Mucosa of gallbladder (tissue), 1 donor: ENCODE measurements around the gene RPL3. TPM values are rescaled to one million over a fixed set of nuclear protein-coding genes. Genes with fewer than 3 reads are reported as not detected.
A peak's percentile ranks its signal among the peaks of the same experiment; 100 is the strongest.
"Not testable (repeated sequence)": the region's sequence is repeated elsewhere in the genome, so short reads cannot be mapped to it uniquely, and the experiment has no call there.

ENCODE experiments used
- DNase-seq: peaks from one replicate; pipeline ENCODE4 v3.0.0-alpha.2; 2020; ENCODE audit warnings: low spot score
- total RNA-seq: library from RNA; stranded (reverse); gene quantifications from one replicate; pipeline ENCODE4 v1.2.1, GENCODE V29; 2021
- donor health status: DM: no; HTN: no; CAD: no.

RPL3 gene
- total RNA-seq, 1 donor from 2014 or later = 1,535 TPM

DNA sequence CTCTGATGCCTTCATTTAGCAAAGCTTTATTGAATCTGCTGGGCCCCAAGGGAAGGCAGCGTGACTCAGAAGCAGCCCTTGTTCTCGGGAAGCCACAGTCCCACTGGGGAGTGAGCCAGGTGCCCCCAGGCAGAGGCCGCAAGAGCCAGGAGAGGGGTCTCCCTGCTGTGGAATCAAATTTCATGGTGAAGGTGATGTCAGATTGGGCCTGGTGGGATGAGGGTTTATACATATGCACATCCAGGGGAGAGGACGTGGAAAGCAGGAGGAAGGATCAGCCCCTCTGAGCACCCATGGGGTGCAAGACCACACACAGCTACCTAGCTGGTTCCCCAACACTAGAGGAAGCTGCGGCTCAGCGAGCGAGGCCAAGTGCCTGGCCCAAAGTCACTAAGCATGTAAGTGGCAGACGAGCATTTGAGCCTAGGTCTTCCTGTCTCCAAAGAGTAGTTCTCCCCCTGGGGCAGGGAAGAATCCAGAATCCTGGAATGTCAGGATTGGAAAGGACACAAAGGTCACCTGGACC lies 32.3 kb upstream of the RPL3 start:
- DNase-seq = no peak

DNA sequence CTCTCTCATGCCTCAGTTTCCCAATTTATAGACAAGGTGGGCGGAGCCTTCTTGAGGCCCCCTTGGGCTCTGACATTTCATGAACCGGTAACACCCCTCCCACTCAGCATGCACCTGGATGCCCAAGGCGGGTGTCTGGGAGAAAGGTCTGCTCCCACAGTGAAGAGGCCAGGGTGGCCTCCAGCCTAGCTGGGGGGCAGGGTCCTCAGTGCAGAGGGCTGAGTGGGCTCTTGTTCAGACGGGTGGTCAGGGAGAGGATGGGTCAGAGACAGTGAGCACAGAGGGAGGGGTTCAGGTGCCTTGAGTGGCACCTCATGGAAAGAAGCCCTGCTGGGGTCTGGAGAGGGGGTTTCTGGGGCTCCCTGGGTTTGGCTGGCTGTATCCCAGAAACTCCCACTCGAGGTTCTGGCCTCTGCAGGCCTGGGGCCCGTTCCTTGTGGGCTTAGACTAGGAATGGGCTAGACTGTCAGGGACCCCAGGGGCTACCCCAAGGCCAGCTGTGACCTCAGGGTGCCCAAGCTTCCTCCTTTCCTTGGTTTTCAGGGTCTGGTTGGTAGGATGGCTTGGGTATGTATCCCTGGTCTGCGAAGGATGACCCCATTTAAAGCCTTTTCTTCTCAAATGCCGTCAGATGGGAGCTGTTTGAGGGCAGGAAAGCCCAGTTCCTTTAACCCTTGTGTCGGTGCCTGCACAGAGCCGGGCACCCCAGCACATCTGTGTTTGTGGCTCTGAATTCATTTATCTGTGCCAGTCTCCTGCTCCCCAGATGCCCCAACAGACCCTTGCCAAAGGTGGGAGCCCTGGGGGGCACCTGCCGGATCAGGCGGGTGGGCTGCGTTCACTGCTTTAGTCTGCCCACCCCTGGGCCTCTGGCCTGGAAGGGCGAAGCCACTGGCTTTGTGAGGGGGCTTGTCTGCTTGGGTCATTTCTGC lies 31.6 kb upstream of the RPL3 start:
- no peak for DNase-seq

- no peak for DNase-seq
These were observed 30.7 kb upstream of the RPL3 start, which contains the start of gene SYNGR1 for GRCh38 chr22:39349967-39350726. Gene SYNGR1, plus strand, starts transcription at chr22:39349991. Its CDS starts 20 bp downstream, at chr22:39350011.

- no peak for DNase-seq
These were observed 30.1 kb upstream of the RPL3 start for GRCh38 chr22:39349506-39349966.

- DNase-seq = no peak
These were observed 29.6 kb upstream of the RPL3 start for GRCh38 chr22:39348909-39349505.

GRCh38 chr22:39345231-39345630 lies 25.8 kb upstream of the RPL3 start:
- no peak for DNase-seq

DNA sequence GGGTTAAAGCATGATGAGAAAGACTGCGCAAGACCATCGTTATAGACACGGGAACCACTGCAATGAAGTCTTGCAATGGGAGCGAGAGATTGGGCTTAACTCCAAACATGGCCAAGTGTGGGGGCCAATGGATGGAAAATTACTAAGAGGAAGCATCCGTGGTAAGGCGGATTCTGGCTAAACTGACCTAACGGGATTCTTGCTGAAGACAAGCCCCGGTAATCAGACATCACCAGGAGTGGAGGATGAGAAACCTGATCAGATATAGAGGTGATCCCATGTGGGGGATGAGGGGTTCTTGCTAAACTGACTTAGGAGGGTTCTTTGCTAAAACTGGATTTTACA lies 24.6 kb upstream of the RPL3 start:
- DNase-seq = no peak

DNA sequence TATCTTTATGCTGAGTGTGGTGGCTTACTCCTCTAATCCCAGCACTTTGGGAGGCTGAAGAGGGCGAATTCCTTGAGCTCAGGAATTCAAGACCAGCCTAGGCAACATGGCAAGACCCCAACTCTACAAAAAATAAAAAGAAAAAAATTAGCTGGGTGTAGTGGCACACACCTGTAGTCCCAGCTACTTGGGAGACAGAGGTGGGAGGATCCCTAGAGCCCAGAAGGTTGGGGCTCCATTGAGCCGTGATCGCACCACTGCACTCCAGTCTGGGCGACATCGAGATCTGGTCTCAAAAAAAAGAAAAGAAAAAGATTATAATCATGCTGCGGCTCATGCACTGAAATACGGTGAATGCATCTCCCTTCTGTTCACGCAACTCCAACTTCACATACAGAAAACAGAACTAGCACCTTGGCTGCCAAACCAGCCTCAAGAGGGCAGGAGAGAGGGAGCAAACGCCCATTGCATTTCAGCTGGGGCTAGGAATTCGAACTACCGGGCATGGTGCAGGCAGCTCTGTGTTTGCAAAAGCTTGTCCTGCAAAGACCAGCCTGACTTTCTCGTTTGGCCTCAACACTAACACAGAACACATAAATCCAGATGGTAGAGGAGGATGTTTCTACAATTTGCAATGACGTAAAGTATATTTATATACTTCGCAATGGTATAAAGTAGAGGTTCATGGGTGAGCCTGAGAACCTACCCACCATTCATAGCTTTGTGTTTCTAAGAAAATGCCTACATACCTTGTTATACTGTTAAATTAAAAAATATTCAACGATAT lies 24.0 kb upstream of the RPL3 start:
- peak; percentile 66 for DNase-seq

DNA sequence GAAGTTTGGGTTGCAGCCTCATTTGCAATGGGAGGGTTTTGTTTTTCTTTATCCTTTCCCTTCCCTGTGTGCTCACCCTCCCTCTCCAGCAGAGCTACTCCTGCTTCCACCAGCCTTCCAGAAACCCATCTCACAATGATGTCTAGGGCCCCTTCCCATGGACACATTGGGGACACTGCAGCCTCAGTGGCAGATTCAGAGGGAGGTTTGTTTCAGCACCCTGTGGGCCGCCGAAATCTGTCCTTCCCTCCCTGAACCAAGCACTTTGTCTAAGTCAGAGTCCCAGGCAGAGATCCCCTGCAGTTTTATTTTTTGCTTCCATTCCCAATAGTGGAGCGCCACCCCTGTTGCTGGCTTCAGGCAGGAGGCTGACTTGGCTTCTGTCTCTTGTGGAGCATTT lies 21.8 kb upstream of the RPL3 start:
- DNase-seq = no peak

DNA sequence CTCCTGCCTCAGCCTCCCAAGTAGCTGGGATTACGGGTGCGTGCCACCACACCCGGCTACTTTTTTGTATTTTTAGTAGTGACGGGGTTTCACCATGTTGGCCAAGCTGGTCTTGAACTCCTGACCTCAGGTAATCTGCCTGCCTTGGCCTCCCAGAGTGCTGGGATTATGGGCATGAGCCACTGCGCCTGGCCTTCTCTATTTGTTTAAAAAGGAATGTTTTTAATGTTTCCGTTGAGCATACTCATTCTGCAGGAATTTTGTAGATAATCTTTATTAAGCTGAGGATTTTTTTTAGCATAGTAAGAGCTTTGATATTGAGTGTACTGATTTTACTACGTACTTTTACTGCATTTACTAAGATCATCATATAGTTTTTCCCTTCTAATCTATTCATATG lies 20.4 kb upstream of the RPL3 start:
- not testable (repeated sequence) for DNase-seq

DNA sequence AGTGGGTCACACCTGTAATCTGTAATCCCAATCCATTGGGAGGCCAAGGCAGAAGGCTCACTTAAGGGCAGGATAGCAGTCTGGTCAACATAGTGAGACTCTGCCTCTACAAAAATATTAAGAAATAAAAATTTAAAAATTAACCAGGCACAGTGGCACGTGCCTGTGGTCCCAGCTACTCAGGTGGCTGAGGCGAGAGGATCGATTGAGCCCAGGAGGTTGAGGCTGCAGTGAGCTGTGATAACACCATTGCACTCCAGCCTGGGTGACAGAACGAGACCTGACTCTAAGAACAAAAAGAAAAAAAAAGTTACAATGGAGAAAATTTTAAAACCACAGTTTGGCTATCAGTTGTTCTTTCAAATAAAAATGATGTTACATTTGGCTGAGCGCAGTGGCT lies 17.0 kb upstream of the RPL3 start:
- DNase-seq = peak; percentile 50

DNA sequence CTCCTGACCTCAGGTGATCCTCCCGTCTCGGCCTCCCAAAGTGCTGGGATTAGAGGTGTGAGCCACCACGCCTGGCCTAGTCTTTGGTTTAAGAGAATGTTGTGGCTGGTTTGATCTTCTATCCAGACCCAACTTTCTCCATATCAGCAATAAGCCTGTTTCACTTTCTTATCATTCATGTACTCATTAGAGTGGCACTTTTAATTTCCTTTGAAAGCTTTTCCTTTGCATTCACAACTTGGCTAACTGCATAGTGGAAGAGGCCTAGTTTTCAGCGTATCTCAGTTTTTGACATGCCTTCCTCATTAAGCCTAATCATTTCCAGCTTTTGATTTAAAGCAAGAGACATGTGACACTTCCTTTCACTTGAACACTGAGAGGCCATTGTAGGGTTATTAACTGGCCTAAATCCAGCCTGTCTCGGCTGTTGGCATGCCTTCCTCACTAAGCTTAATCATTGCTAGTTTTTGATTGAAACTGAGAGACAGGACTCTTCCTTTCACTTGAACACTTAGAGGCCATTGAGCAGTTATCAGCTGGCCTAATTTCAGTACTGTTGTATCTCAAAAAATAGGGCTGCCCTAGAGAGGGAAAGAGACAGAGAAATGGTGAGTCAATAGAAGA lies 13.1 kb upstream of the RPL3 start:
- DNase-seq = peak; percentile 76

GRCh38 chr22:39330553-39330952 lies 11.1 kb upstream of the RPL3 start:
- DNase-seq = not testable (repeated sequence)

DNA sequence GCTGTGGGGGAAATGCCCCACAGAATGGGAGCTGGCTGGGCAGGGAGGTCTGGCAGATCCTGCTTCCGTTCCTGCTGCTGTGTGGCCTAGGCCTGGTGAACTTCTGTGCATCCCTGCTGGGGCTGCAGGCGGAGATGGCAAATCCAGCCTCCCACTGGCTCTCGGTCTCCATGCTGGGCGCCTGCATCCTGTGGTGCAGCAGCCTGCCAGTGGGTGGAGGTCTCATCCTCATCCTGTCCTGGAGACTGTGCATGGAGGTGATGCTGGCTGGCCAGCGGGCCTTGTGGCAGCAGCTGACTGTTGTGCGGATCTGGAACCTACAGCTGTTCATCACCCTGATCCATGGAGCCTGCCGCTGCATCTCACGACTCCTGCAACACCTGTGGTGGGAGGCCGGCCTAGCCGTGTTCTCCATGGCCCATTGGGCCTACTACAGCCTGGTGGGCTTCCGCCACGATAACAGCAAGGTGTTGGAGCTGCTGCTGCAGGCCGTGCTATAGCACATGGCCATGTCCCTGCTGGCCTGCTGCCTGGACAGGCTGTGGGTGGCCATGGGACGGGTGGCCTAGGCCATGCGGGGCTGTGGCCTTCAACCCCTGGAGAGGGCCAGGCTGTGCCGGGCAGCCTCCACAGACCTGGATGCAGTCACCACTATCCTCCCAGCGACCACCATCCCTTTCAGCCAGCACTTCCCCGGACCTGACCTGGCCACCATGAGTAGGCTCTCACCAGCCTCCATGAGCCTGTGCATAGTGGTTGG lies 8.8 kb upstream of the RPL3 start:
- no peak for DNase-seq

- DNase-seq = no peak
These were observed 6.0 kb upstream of the RPL3 start for GRCh38 chr22:39325392-39325932.

GRCh38 chr22:39320616-39321029 lies 1.2 kb upstream of the RPL3 start:
- not testable (repeated sequence) for DNase-seq

DNA sequence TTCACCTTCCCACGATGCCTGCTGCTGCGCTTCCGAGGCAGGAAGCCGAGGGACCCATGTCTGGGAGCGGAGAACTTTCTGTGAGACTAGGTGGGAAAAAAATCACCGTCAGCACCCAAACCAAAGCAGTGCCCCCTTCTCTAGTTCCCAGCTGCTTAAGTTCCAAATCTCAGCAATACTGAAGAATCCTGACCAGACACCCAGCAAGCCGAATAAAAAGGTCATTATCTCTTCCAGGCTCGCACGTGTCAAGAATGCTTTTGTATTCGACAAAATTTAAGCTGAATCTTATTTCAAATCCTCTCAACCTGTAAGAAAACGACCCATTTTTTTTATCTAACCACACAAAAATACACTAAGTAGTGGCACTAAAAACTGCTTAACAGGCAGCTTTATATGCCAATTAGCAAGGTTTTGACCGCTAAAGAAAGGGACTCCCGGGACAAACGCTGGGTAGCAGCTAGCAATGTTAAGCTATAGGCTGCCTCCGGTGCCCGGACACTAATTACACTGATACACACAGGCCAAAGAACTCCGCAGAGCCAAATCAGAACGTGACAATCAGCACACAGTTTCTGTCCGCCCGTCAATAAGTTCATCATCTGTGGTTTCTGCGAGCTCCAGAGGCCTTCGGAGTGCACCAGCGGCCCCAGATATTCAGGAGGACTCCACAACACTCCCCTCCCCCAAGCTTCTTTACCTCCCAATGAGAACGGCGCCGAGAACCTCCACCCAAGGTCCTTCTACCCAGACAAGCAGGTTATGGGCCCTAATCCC lies 728 bp downstream of the RPL3 start:
- DNase-seq = no peak

DNA sequence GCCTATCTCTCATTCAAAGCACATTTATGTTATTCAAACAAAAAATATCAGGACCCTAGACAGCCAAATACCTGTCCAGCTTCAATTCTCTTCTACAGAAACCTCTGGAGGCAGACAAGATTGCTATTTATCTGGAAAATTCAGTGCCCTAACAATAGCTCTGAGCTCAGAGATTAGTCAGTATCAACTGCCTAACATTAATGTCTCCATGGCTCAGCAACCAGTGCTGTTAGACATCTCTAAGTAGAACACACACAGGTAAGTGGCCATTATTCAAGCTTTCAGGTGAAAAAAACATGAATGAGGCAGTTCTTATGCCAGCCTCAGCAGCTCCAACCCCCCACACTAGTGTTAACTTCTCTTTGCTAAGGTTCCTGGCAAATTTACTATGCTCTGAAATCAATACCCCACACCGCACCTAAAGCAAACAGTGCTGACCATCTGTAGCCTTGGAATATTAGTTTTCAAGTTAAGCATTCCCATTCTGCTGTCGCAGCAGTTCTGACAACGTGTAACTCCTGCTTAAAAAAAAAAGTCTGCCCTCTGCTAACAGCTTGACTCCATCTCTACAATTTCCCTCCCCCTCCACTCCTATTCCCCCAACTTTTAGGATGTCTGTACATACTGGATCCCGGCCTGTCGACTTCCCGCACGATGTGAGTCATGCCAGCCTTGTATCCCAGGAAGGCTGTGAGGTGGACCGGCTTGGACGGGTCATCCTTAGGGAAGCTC lies 1.5 kb downstream of the RPL3 start:
- no peak for DNase-seq
